Type B pancreatic cell (in vitro differentiated cells): ENCODE measurements around the gene CSNK1G2. TPM values are rescaled to one million over a fixed set of nuclear protein-coding genes. Genes with fewer than 3 reads are reported as not detected.

ENCODE experiments used
- DNase-seq: peaks from one replicate; pipeline ENCODE4 v3.0.0; 2021; ENCODE audit warnings: mixed read lengths; ENCODE audit not compliant: unreplicated experiment; ENCODE audit errors: extremely low spot score
- H3K27ac Mint-ChIP-seq: 2 replicates; pipeline ENCODE4 v1.8.0; 2021; ENCODE audit warnings: mild to moderate bottlenecking, mixed read lengths
- H3K27me3 Mint-ChIP-seq: 2 replicates; pipeline ENCODE4 v1.8.0; 2021; ENCODE audit warnings: mixed read lengths
- H3K36me3 Mint-ChIP-seq: 2 replicates; pipeline ENCODE4 v1.8.0; 2021; ENCODE audit warnings: mixed read lengths
- H3K4me1 Mint-ChIP-seq: one replicate; pipeline ENCODE4 v1.8.0; 2021; ENCODE audit warnings: mixed read lengths; ENCODE audit not compliant: unreplicated experiment
- H3K4me3 Mint-ChIP-seq: 2 replicates; pipeline ENCODE4 v1.8.0; 2021; ENCODE audit warnings: mild to moderate bottlenecking, mixed read lengths
- H3K9me3 Mint-ChIP-seq: 2 replicates; pipeline ENCODE4 v1.8.0; 2021; ENCODE audit warnings: mixed read lengths
- CTCF ChIP-seq: fragments of 200-600 bp; sonication (generic); conservative IDR thresholded peaks from 2 replicates; pipeline ENCODE4 v1.5.0; 2021; ENCODE audit warnings: antibody characterized with exemption, mild to moderate bottlenecking
- total RNA-seq: library from RNA; stranded (reverse); gene quantifications from 2 replicates; pipeline ENCODE4 v1.2.1, GENCODE V29; 2021; ENCODE audit warnings: low replicate concordance

CSNK1G2 gene
- total RNA-seq, 1 donor from 2014 or later, result 71.6 TPM

DNA sequence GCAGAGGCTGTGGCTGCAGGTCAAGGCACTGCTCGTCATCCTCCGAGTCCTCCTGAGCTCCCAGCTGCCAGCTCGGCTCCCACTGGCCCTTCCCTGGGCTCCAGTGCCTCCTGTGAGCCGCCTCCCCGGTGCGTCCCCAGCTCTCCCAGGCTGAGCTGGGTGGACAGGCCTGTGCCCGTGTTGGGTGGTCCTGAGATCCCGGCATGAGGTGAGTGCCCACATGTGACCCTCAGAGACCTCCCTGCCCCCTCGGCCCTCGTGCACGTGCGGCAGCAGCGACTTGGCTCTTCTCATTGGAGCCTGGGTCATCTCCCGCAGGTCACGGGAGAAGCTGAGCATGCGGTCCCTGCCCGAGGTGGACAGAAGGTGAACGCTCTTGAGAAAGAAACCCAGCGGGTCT, 20.3 kb upstream of the CSNK1G2 start:
- H3K9me3 Mint-ChIP-seq, result no peaks in the 10 kb centered on the region
- no peaks in the 10 kb centered on the region for H3K36me3 Mint-ChIP-seq
- no peak for TF ChIP-seq CTCF
- H3K27ac Mint-ChIP-seq, result no peak overlapping the region
- H3K4me3 Mint-ChIP-seq, result no peak overlapping the region
- no peaks in the 10 kb centered on the region for H3K4me1 Mint-ChIP-seq
- no peaks in the 10 kb centered on the region for H3K27me3 Mint-ChIP-seq
- DNase-seq, result no peak

GRCh38 chr19:1921326-1921725, 19.6 kb upstream of the CSNK1G2 start:
- no peak for TF ChIP-seq CTCF
- H3K27ac Mint-ChIP-seq, result no peak overlapping the region
- H3K4me1 Mint-ChIP-seq, result no peaks in the 10 kb centered on the region
- no peaks in the 10 kb centered on the region for H3K9me3 Mint-ChIP-seq
- DNase-seq, result no peak
- no peaks in the 10 kb centered on the region for H3K36me3 Mint-ChIP-seq
- no peak overlapping the region for H3K4me3 Mint-ChIP-seq
- H3K27me3 Mint-ChIP-seq, result no peaks in the 10 kb centered on the region

- Mint-ChIP-seq H3K9me3 (no peaks in the 10 kb centered on the region), H3K27me3 (no peaks in the 10 kb centered on the region), H3K27ac (no peak overlapping the region)
Measured at GRCh38 chr19:1921825-1922224, 19.1 kb upstream of the CSNK1G2 start.

DNA sequence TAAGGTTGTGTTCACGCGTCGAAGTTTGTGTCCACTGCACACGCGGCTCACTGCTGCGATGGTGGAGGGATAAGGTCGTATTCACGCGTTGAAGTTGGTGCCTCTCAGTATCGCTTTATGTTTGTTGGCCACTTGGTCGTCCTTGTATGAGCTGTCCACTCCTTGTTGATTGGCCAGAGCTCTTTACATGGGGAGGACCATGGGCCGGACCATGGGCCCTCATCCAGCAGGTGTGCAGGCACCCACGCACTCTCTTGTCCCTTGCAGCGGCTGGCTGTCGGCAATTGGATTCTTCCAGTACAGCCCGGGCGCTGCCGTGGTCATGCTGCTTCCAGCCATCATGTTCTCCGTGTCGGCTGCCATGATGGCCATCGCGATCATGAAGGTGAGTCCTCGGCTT, 18.2 kb upstream of the CSNK1G2 start:
- peaks cover 3% of the 10 kb centered on the region for H3K36me3 Mint-ChIP-seq
- DNase-seq, result no peak
- H3K27ac Mint-ChIP-seq, result no peak overlapping the region
- H3K9me3 Mint-ChIP-seq, result no peaks in the 10 kb centered on the region
- H3K27me3 Mint-ChIP-seq, result no peaks in the 10 kb centered on the region
- TF ChIP-seq CTCF, result no peak
- H3K4me3 Mint-ChIP-seq, result no peak overlapping the region
- H3K4me1 Mint-ChIP-seq, result peaks cover 3% of the 10 kb centered on the region

More at GRCh38 chr19:1921825-1922224, 19.1 kb upstream of the CSNK1G2 start:
- no peak overlapping the region for H3K4me3 Mint-ChIP-seq
- no peaks in the 10 kb centered on the region for H3K36me3 Mint-ChIP-seq
- H3K4me1 Mint-ChIP-seq, result no peaks in the 10 kb centered on the region
- DNase-seq, result no peak
- no peak for TF ChIP-seq CTCF

DNA sequence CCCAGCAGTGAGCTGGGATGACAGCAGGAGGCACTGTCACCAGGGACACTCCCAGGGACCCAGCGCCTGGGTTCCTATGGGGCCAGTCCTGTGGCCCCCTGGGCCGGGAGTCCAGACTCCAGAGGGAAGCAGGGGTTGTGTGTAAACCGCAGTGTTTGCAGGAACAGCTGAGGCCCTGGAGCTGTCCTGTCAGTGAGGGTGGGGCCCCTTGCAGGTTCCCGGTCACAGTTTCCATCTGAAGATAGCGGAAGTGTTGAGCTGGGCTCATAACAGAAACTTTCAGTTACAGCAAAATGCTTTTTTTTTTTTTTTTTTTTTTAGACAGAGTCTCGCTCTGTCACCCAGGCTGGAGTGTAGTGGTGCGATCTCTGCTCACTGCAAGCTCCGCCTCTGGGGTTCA, 17.7 kb upstream of the CSNK1G2 start:
- Mint-ChIP-seq H3K27ac (no peak overlapping the region), H3K9me3 (no peaks in the 10 kb centered on the region), H3K36me3 (peaks cover 5% of the 10 kb centered on the region), H3K27me3 (no peaks in the 10 kb centered on the region), H3K4me3 (no peak overlapping the region), H3K4me1 (peaks cover 6% of the 10 kb centered on the region)
- no peak for TF ChIP-seq CTCF
- DNase-seq, result no peak
